Mammary epithelial cell (primary cell): ENCODE data around the gene GNPTG.

Source experiments
- EZH2 ChIP-seq: IDR thresholded peaks from 2 replicates; pipeline ENCODE4 v1.6.1; 2012; ENCODE audit warnings: low read length, inconsistent platforms, borderline replicate concordance
- TF ChIP-seq, protein P1 (sequence below), 2 donors: IDR thresholded peaks in 1 of 2; conservative IDR thresholded peaks in 1 of 2; 2 replicates each; pipeline ENCODE4 v1.5.1; 2011 to 2012; ENCODE audit warnings: inconsistent platforms in 2 of 2, low read length in 2 of 2, mild to moderate bottlenecking in 2 of 2, control low read depth in 1 of 2, low read depth in 1 of 2; ENCODE audit not compliant: insufficient read depth in 1 of 2; ENCODE audit errors: extremely low read depth in 1 of 2

DNA sequence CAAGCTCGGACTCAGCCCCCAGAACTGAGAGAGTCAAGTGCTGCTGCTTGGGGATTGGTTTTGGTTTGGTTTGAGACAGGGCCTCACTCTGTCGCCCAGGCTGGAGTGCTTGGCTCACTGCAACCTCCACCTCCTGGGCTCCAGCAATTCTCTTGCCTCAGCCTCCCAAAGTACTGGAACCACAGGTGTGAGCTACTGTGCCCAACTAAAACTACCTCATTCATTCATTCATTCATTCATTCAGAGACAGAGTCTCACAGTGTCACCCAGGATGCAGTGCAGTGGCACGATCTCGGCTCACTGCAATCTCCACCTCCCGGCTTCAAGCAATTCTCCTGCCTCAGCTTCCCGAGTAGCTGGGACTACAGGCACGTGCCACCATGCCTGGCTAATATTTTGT, 38.0 kb downstream of the GNPTG start:
- TF ChIP-seq, protein P1, sequence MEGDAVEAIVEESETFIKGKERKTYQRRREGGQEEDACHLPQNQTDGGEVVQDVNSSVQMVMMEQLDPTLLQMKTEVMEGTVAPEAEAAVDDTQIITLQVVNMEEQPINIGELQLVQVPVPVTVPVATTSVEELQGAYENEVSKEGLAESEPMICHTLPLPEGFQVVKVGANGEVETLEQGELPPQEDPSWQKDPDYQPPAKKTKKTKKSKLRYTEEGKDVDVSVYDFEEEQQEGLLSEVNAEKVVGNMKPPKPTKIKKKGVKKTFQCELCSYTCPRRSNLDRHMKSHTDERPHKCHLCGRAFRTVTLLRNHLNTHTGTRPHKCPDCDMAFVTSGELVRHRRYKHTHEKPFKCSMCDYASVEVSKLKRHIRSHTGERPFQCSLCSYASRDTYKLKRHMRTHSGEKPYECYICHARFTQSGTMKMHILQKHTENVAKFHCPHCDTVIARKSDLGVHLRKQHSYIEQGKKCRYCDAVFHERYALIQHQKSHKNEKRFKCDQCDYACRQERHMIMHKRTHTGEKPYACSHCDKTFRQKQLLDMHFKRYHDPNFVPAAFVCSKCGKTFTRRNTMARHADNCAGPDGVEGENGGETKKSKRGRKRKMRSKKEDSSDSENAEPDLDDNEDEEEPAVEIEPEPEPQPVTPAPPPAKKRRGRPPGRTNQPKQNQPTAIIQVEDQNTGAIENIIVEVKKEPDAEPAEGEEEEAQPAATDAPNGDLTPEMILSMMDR (conservative IDR thresholded peaks at IDR 0.05 in 1 of 2, IDR thresholded peaks at IDR 0.05 in 1 of 2; ENCODE audit: extremely low read depth in 1 of 2, insufficient read depth in 1 of 2, low read depth in 1 of 2, low read length in 2 of 2): no peak
- TF ChIP-seq EZH2: no peak
